ENCODE data around the gene MOB2.
"Not testable (repeated sequence)": the region's sequence is repeated elsewhere in the genome, so short reads cannot be mapped to it uniquely, and the experiment has no call there.

MOB2 gene

DNA sequence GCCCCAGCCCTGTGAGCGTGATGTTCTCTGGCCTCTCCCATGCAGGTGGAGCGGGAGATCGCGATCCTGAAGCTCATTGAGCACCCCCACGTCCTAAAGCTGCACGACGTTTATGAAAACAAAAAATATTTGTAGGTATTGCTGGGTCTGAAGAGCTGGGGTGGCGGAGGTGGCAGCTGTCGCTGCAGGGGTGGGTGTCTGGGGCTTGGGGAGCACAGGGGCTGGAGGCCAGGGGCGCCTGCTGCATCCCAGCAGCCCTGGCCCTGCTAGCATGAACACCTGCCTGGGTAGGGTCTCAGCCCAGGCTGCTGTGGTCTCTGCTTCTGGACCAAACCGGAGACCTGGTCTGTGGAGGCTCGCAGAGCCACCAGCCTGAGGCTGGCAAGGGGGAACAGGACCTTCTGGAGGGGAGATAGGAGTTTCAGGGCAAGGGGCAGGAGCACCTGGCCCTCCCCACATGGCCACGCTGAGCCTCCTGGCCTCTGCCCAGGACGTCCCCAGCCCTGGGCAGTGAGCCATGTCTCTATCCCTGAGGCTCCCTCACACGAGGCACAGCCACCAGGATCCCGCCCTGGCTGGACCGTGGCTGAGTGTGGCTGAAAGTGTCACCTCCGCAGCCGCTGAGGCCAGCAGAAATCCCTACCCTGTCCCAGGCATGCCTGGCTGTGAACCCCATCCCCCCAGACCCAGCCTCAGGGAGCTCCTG, 48.2 kb downstream of the MOB2 start:
- DNase-seq, result no peak

GRCh38 chr11:1437500-1437899, 49.1 kb downstream of the MOB2 start:
- DNase-seq, result no peak

- no peak for DNase-seq
Observed at GRCh38 chr11:1436468-1437039, 50.0 kb downstream of the MOB2 start.

DNA sequence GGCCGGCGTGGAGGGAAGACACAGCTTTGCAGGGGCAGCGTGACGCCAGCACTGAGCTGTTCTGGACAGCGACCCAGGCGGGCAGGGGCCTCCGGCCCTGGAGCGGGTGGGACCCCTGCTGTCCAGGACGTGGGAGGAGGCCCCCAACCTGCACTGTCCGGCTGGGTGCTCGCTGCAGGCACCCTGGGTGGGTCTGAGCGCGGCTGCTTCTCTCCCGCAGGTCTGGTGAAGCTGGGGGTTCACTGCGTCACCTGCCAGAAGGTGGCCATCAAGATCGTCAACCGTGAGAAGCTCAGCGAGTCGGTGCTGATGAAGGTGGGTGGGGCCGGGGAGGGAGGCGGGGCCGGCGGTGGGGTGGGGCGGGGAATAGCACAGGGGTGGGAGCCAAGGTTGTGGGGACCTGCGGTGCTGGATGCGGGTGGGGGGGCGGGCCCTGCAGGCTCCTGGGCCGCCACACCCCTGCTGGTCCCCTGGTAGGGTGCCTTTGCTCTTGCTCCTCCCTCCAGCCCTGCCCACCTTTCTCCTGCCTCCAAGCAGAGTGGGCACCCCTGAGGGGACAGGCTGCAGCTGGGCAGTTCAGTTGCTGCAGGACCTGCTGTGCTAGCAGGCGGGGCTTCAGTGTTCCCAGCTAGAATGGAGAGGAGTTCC, 50.6 kb downstream of the MOB2 start:
- DNase-seq, result no peak

- DNase-seq, result not testable (repeated sequence)
Observed at GRCh38 chr11:1435479-1435819, 51.1 kb downstream of the MOB2 start.

- DNase-seq, result no peak
Observed at GRCh38 chr11:1433977-1434640, 52.5 kb downstream of the MOB2 start.

DNA sequence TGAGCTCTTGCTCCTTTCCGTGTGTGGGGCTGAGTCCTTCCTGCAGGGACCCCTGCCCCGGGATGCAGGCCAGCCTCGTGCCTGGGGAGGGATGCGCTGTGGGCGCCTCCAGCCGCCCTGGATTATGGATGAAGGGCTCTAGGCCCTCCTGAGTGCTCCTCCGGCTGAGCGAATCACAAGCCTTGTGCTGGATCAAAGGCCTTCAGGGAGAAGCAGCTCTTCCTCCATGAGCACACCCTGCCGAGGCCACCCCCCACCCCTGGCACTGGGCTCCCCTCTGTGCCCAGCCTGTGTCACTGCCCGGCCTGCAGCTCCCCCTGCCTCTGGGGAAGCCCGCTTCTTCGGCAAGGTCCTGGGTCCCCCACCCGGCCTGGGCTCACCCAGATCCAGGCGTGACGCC, 53.0 kb downstream of the MOB2 start:
- DNase-seq, result no peak

DNA sequence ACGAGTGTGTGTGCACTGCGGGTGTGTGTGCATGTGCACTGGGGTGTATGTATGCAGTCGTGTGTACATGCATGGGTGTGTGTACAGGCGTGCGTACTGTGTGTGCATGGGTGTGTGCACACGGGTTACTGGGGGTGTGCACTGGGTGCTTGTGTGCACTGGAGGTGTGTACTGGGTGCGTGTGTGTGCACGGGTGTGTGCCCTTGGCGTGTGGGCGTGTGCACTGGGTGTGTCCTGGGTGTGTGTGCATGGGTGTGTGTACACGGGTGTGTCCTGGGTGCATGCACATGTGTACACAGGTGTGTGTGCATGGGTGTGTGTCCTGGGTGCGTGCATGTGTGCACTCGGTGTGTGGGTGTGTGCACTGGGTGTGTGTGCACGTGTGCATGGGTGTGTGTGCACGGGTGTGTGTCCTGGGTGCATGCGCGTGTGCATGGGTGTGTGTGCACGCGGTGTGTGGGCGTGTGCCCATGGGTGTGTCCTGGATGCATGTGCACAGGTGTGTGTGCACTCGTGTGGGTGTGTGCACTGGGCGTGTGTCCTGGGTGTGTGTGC, 57.7 kb downstream of the MOB2 start:
- no peak for DNase-seq

DNA sequence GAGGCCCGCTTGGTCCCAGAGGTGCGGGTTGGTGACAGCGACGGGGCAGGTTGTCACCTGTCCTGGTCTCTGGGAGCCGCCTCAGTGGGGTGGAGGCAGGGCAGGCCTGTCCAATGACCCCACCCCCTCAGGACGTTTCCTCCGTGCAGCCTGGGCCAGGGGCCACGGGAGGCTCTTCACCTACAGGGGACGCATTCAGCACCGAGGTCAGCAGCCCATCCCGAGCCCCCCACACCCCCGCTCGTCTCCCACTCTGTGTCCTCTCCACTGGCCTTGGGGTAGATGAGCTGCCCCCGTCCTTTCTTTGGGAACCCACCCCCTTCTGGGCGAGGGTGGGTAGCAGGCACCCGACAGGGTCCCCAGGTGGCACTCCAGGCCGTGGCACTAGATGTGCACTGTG, 61.1 kb downstream of the MOB2 start:
- DNase-seq, result no peak

DNA sequence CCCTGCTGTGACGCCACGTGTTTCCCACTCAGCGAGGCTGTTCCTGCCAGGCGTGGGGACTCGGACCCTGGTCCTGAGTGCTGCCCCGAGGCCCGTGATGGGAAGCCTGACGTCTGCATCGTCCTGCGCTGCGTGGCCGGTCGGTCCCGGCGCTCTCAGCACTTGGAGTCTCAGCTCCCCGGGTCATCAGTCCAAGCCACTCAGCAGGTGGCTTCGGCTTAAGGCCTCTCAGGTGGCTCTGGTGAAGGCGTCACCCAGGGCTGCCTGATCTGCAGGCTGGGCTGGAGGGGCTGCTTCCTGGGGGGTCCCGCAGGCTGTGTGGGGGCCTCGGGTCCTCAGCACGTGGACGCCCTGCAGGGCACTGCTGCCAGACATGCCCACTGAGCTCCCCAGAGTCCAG, 61.6 kb downstream of the MOB2 start:
- no peak for DNase-seq

DNA sequence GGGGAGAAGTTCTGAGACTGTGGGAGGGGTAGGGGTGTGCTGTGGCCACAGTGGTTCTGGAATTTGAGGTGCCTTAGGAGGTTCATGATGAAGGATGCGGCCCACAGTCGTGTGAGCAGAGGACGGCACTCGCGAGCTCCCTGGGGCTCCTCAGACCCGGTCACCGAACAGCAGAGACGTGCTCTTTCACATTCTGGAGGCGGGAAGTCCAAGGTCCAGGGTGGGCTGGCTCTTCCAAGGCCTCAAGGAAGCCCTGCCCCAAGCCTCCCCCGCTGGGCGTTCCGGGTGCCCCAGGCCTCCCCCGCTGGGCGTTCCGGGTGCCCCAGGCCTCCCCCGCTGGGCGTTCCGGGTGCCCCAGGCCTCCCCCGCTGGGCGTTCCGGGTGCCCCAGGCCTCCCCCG, 63.2 kb downstream of the MOB2 start:
- not testable (repeated sequence) for DNase-seq

GRCh38 chr11:1422981-1423380, 63.6 kb downstream of the MOB2 start:
- DNase-seq, result no peak

- no peak for DNase-seq
Observed at GRCh38 chr11:1422481-1422880, 64.1 kb downstream of the MOB2 start.

GRCh38 chr11:1421291-1421690, 65.3 kb downstream of the MOB2 start:
- DNase-seq, result no peak

GRCh38 chr11:1419811-1420210, 66.8 kb downstream of the MOB2 start:
- no peak for DNase-seq
